H1 (cell line): Measurements from ENCODE around the gene KLHL1. TPM values are rescaled to one million over a fixed set of nuclear protein-coding genes. Genes with fewer than 3 reads are reported as not detected.

Experiments
- CTCF ChIA-PET: fragments of 300-600 bp; sonication (Branson Sonifier 250); formaldehyde crosslinking; loops from one replicate; lab custom pipeline; 2021; ENCODE audit not compliant: partially characterized antibody; lab: Charles Lee
- POLR2A ChIA-PET: fragments of 300-600 bp; sonication (Branson Sonifier 250); formaldehyde crosslinking; loops from one replicate; lab custom pipeline; 2021; ENCODE audit warnings: inconsistent platforms; ENCODE audit not compliant: partially characterized antibody; lab: Charles Lee
- DNase-seq, 2 experiments: peaks; one replicate each; pipeline versions ENCODE4 v3.0.0 to v3.0.0-alpha.2; 2010 to 2022; ENCODE audit warnings: low spot score in 2 of 2, low read depth in 1 of 2, mixed read lengths in 1 of 2
- FAIRE-seq: peaks from 2 replicates; lab custom pipeline; 2011; peaks lifted over from hg19 to GRCh38; lab: Jason Lieb, UNC
- H2AFZ ChIP-seq: 2 replicates; pipeline ENCODE4 v1.8.1; 2012; ENCODE audit warnings: low read length, inconsistent platforms
- H2AK5ac ChIP-seq: 2 replicates; pipeline ENCODE4 v1.6.1; 2013; ENCODE audit warnings: low read depth, low read length
- H2BK120ac ChIP-seq: replicated peaks from 2 replicates; pipeline ENCODE3; 2013; ENCODE audit warnings: low read depth, low read length, inconsistent platforms
- H2BK12ac ChIP-seq: 2 replicates; pipeline ENCODE4 v1.6.1; 2013; ENCODE audit warnings: low read depth, low read length
- H2BK15ac ChIP-seq: 2 replicates; pipeline ENCODE4 v1.6.1; 2013; ENCODE audit warnings: low read length
- H2BK20ac ChIP-seq: 2 replicates; pipeline ENCODE4 v1.6.1; 2013; ENCODE audit warnings: low read length
- H2BK5ac ChIP-seq: 2 replicates; pipeline ENCODE4 v1.6.1; 2013; ENCODE audit warnings: low read depth, low read length
- H3K14ac ChIP-seq: 2 replicates; pipeline ENCODE4 v1.6.1; 2013; ENCODE audit warnings: inconsistent platforms; ENCODE audit not compliant: insufficient read length
- H3K18ac ChIP-seq: 2 replicates; pipeline ENCODE4 v1.6.1; 2013; ENCODE audit warnings: low read length; ENCODE audit errors: extremely low read depth
- H3K23ac ChIP-seq: 2 replicates; pipeline ENCODE4 v1.6.1; 2013; ENCODE audit warnings: inconsistent platforms; ENCODE audit not compliant: insufficient read length
- H3K23me2 ChIP-seq: 2 replicates; pipeline ENCODE4 v1.6.1; 2013; ENCODE audit warnings: low read depth, low read length
- H3K27ac ChIP-seq: 2 replicates; pipeline ENCODE4 v1.6.1; 2011; ENCODE audit warnings: low read depth, low read length, inconsistent platforms
- H3K27me3 ChIP-seq, 4 experiments: replicated peaks in 1 of 4; 1 replicate in 1 of 4; 2 replicates in 3 of 4; pipeline versions ENCODE4 v1.6.1 to v1.8.1; 2011 to 2013; ENCODE audit warnings: low read length in 3 of 4, mild to moderate bottlenecking in 3 of 4, inconsistent platforms in 2 of 4, mixed read lengths in 2 of 4, moderate library complexity in 1 of 4; ENCODE audit not compliant: control insufficient read depth in 3 of 4, insufficient read depth in 3 of 4; ENCODE audit errors: extremely low read depth in 1 of 4
- H3K36me3 ChIP-seq, 4 experiments: 2 replicates each; pipeline versions ENCODE4 v1.6.1 to v1.8.1; 2011 to 2013; ENCODE audit warnings: mild to moderate bottlenecking in 4 of 4, low read length in 3 of 4, moderate library complexity in 2 of 4, control low read depth in 1 of 4, inconsistent platforms in 1 of 4; ENCODE audit not compliant: insufficient read depth in 4 of 4, control insufficient read depth in 2 of 4
- H3K4ac ChIP-seq: replicated peaks from 2 replicates; pipeline ENCODE3; 2013; ENCODE audit warnings: low read length, low read depth, mixed read lengths, inconsistent platforms; ENCODE audit not compliant: insufficient read length
- H3K4me1 ChIP-seq, 4 experiments: replicated peaks in 1 of 4; 1 replicate in 1 of 4; 2 replicates in 3 of 4; pipeline versions ENCODE4 v1.6.1 to v1.8.1; 2011 to 2013; ENCODE audit warnings: low read length in 3 of 4, inconsistent platforms in 2 of 4, mixed read lengths in 1 of 4; ENCODE audit not compliant: insufficient read depth in 4 of 4, control insufficient read depth in 3 of 4
- H3K4me2 ChIP-seq, 2 experiments: 2 replicates each; pipeline versions ENCODE4 v1.6.1 to v1.8.1; 2011 to 2013; ENCODE audit warnings: low read depth in 2 of 2, low read length in 2 of 2, control low read depth in 1 of 2, inconsistent platforms in 1 of 2, mild to moderate bottlenecking in 1 of 2; ENCODE audit not compliant: insufficient read depth in 1 of 2
- H3K4me3 ChIP-seq, 4 experiments: fragments of 200-600, 300-600 bp in 1 of 4; sonication (generic), shearing (Covaris generic), sonication (Bioruptor Twin) in 1 of 4; 2 replicates each; pipeline versions ENCODE4 v1.5.1 to v1.8.1; 2011 to 2016; ENCODE audit warnings: low read length in 4 of 4, low read depth in 3 of 4, control low read depth in 2 of 4, inconsistent platforms in 2 of 4, mild to moderate bottlenecking in 2 of 4, mixed read lengths in 1 of 4, moderate library complexity in 1 of 4; ENCODE audit not compliant: insufficient read depth in 2 of 4; ENCODE audit errors: extremely low read depth in 1 of 4
- H3K56ac ChIP-seq: replicated peaks from 2 replicates; pipeline ENCODE3; 2013; ENCODE audit warnings: low read depth, mild to moderate bottlenecking, mixed read lengths, low read length, inconsistent platforms; ENCODE audit not compliant: insufficient read length
- H3K79me1 ChIP-seq: 2 replicates; pipeline ENCODE4 v1.6.1; 2013; ENCODE audit warnings: low read depth, low read length, control low read depth
- H3K79me2 ChIP-seq, 2 experiments: 2 replicates each; pipeline versions ENCODE4 v1.6.1 to v1.8.1; 2012 to 2013; ENCODE audit warnings: low read length in 2 of 2, mild to moderate bottlenecking in 2 of 2, inconsistent platforms in 1 of 2; ENCODE audit not compliant: insufficient read depth in 2 of 2, control insufficient read depth in 1 of 2
- H3K9ac ChIP-seq, 4 experiments: replicated peaks in 1 of 4; 1 replicate in 1 of 4; 2 replicates in 3 of 4; pipeline versions ENCODE4 v1.6.1 to v1.8.1; 2011 to 2013; ENCODE audit warnings: low read depth in 3 of 4, low read length in 3 of 4, control low read depth in 2 of 4, mild to moderate bottlenecking in 2 of 4, moderate library complexity in 2 of 4, inconsistent platforms in 1 of 4; ENCODE audit errors: extremely low read depth in 1 of 4
- H3K9me3 ChIP-seq, 2 experiments: 2 replicates each; pipeline versions ENCODE4 v1.6.1 to v1.8.1; 2012 to 2013; ENCODE audit warnings: mild to moderate bottlenecking in 2 of 2, moderate library complexity in 2 of 2, control low read depth in 1 of 2, inconsistent platforms in 1 of 2, low read depth in 1 of 2, low read length in 1 of 2, mixed read lengths in 1 of 2; ENCODE audit not compliant: insufficient read depth in 2 of 2
- H4K20me1 ChIP-seq, 2 experiments: replicated peaks in 1 of 2; 2 replicates each; pipeline versions ENCODE3 to v1.8.1; 2011 to 2013; ENCODE audit warnings: inconsistent platforms in 2 of 2, low read length in 2 of 2, mild to moderate bottlenecking in 1 of 2; ENCODE audit not compliant: insufficient read depth in 2 of 2, control insufficient read depth in 1 of 2
- H4K5ac ChIP-seq: 2 replicates; pipeline ENCODE4 v1.6.1; 2013; ENCODE audit warnings: low read length, low read depth, mixed read lengths, inconsistent platforms; ENCODE audit not compliant: insufficient read length
- H4K8ac ChIP-seq: 2 replicates; pipeline ENCODE4 v1.8.0; 2013; ENCODE audit warnings: mild to moderate bottlenecking, moderate library complexity, low read length, inconsistent platforms; ENCODE audit not compliant: insufficient read depth; ENCODE audit errors: extremely low read depth
- H4K91ac ChIP-seq: replicated peaks from 2 replicates; pipeline ENCODE3; 2013; ENCODE audit warnings: low read length, mixed read lengths, inconsistent platforms; ENCODE audit not compliant: insufficient read length
- HDAC6 ChIP-seq: IDR thresholded peaks from one replicate; pipeline ENCODE4 v1.7.1; 2012; ENCODE audit warnings: low read depth, mild to moderate bottlenecking, inconsistent platforms, low read length, moderate library complexity
- USF2 ChIP-seq: IDR thresholded peaks from 2 replicates; pipeline ENCODE4 v1.6.1; 2011; ENCODE audit warnings: low read length, improper control_type of control experiment
- WGBS, 2 experiments: shearing (Covaris generic) in 1 of 2; methylation state at CpG; one replicate each; pipeline versions ENCODE4 v1.1.6 to v1.1.7; 2013 to 2015; ENCODE audit warnings: low lambda C conversion rate in 2 of 2, mixed read lengths in 2 of 2, inconsistent platforms in 1 of 2, low coverage in 1 of 2, missing lambda C conversion rate in 1 of 2; ENCODE audit not compliant: insufficient replicate concordance in 2 of 2, insufficient coverage in 1 of 2, insufficient read length in 1 of 2; ENCODE audit errors: extremely low coverage in 1 of 2, missing lambda C conversion rate in 1 of 2; 5-methylcytosine and 5-hydroxymethylcytosine counted together
- polyA plus RNA-seq, 7 experiments: library from polyadenylated mRNA; depleted of rRNA in 3 of 7; stranded (reverse) in 5 of 7; unstranded in 2 of 7; fragments of >200 nt in 5 of 7; fragments of 200-250 nt in 2 of 7; gene quantifications; 1 replicate in 5 of 7; 2 replicates in 1 of 7; 4 replicates in 1 of 7; pipeline versions ENCODE4 v1.2.1 to v1.2.3, GENCODE V29; 2011 to 2013; ENCODE audit warnings: missing spikeins in 2 of 7, mixed read lengths in 2 of 7
- total RNA-seq: library from RNA; stranded (reverse); fragmentation: NEBNext Ultra II Directional; extraction: Animal tissue kit (Norgen Biotek cat#: 25700); gene quantifications from 2 replicates; pipeline ENCODE4 v1.2.1, GENCODE V29; 2021

Gene KLHL1
- total and polyA plus RNA-seq, 2 of the 8 experiments (the other 6 are each of a cell fraction or from before 2014, with no cell fraction given) = not detected

DNA sequence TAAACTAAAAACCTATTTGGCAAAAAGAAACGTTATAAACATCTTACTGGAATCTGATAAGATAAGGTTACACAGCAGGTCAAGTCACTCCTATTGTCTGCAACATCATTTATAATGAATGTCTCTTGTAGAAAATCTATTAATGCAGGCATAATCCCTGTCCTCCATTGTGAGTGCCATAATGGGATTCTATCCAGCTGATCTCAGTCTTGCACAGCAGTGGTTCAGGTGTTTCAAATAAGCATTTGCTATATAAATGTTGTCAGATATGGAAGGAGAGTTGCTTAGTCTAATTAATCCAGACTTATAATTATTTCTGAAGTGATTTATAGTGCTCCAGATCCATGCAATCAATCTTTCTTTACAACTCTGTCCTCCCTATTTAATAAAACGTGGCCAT lies 187.1 kb downstream of the KLHL1 start:
- no peaks in the 10 kb centered on the region for H3K79me1 ChIP-seq
- no peak overlapping the region for H4K8ac ChIP-seq
- POLR2A ChIA-PET = no interaction called here
- H3K4me2 ChIP-seq = no peak overlapping the region
- H3K4me3 ChIP-seq = no peak overlapping the region
- H2AFZ ChIP-seq = no peak overlapping the region
- H4K5ac ChIP-seq = no peak overlapping the region
- H2BK20ac ChIP-seq = no peak overlapping the region
- no peaks in the 10 kb centered on the region for H3K4me1 ChIP-seq
- no peak overlapping the region for H2BK15ac ChIP-seq
- H3K27me3 ChIP-seq = no peaks in the 10 kb centered on the region
- no peak overlapping the region for H2BK12ac ChIP-seq
- FAIRE-seq = no peak
- TF ChIP-seq USF2 (no peak), HDAC6 (no peak)
- no peak overlapping the region for H2BK5ac ChIP-seq
- no peak overlapping the region for H2BK120ac ChIP-seq
- H3K23me2 ChIP-seq = no peaks in the 10 kb centered on the region
- H3K9ac ChIP-seq = no peak overlapping the region
- H4K91ac ChIP-seq = no peak overlapping the region
- H3K23ac ChIP-seq = no peak overlapping the region
- no peak overlapping the region for H3K4ac ChIP-seq
- H3K56ac ChIP-seq = no peak overlapping the region
- CTCF ChIA-PET = no interaction called here
- H3K14ac ChIP-seq = no peak overlapping the region
- H3K9me3 ChIP-seq = no peaks in the 10 kb centered on the region
- no peaks in the 10 kb centered on the region; a peak in 2 of 8 replicates for H3K36me3 ChIP-seq
- WGBS, 2 experiments = 78% methylated on average over 2 of the region's 2 CpGs; no CpG with 5 or more reads in 1 of the 2 experiments
- no peak overlapping the region for H2AK5ac ChIP-seq
- H3K27ac ChIP-seq = no peak overlapping the region
- no peaks in the 10 kb centered on the region for H3K79me2 ChIP-seq
- H4K20me1 ChIP-seq = no peaks in the 10 kb centered on the region
- DNase-seq = no peak
- no peak overlapping the region for H3K18ac ChIP-seq
